ENCODE measurements around the gene MYMX.
A peak's percentile ranks its signal among the peaks of the same experiment; 100 is the strongest.

The MYMX gene

DNA sequence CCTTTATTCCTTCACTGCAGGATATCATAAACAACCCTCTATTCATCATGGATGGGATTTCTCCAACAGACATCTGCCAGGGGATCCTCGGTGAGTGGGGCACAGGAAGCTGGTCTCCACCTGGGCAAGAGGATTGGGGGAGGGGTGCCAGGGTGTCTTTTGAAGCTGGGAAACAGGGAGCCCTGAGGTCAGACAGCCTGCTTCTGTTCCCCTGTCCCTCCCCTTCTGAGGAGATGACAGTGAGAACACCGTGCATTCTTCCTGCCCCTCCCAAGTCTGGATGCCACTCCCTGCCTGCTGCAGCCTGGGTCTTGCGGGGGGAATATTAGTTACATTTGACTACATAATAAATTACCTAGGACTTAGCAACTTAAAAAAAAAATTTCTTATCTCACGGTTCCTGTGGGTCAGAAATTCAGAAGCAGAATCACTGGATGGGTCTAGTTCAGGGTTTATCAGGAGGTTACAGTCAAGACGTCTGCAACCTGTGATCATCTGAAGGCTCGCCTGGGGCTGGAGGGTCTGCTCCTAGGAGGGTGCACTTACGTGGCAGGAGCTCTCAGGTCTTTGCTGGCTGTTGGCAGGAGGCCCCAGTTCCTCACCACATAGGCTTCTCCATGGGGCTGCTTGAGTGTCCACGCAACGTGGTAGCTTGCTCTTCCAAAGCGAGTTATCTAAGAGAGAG, 46.7 kb upstream of the MYMX start:
- Histone ChIP-seq H3K4me2 (ENCODE audit: low read length) (no peak overlapping the region), H3K9me2 (replicated peaks; ENCODE audit: control insufficient read depth, low read length) (no peaks in the 10 kb centered on the region), H3K27ac (ENCODE audit: low read depth, low read length) (no peak overlapping the region), H3K27me3 (ENCODE audit: control insufficient read depth, low read length) (peaks cover 41% of the 10 kb centered on the region), H4K20me1 (ENCODE audit: control insufficient read depth, insufficient read depth, low read depth, low read length) (no peaks in the 10 kb centered on the region), H3K4me1 (ENCODE audit: control insufficient read depth, low read length) (no peaks in the 10 kb centered on the region), H3K4me3 (ENCODE audit: low read length) (no peak overlapping the region), H3K36me3 (ENCODE audit: control insufficient read depth, low read length) (no peaks in the 10 kb centered on the region), H3F3A (ENCODE audit: control insufficient read depth, insufficient read depth) (no peaks in the 10 kb centered on the region), H3K79me2 (ENCODE audit: control insufficient read depth, low read length) (no peaks in the 10 kb centered on the region), H3K9me3 (ENCODE audit: control insufficient read depth, insufficient read depth, low read length) (no peaks in the 10 kb centered on the region)
- TF ChIP-seq EZH2phosphoT487 (IDR thresholded peaks at IDR 0.05; ENCODE audit: borderline replicate concordance, low read length) (no peak), CTCF (IDR thresholded peaks at IDR 0.05; ENCODE audit: low read depth, low read length, poor library complexity, severe bottlenecking) (no peak)

GRCh38 chr6:44171899-44172546, 44.7 kb upstream of the MYMX start:
- Histone ChIP-seq H3K4me1 (ENCODE audit: control insufficient read depth, low read length) (peaks cover 6% of the 10 kb centered on the region), H3K9me3 (ENCODE audit: control insufficient read depth, insufficient read depth, low read length) (no peaks in the 10 kb centered on the region), H3K9me2 (replicated peaks; ENCODE audit: control insufficient read depth, low read length) (no peaks in the 10 kb centered on the region), H3K27ac (ENCODE audit: low read depth, low read length) (no peak overlapping the region), H3F3A (ENCODE audit: control insufficient read depth, insufficient read depth) (no peaks in the 10 kb centered on the region), H4K20me1 (ENCODE audit: control insufficient read depth, insufficient read depth, low read depth, low read length) (no peaks in the 10 kb centered on the region), H3K4me2 (ENCODE audit: low read length) (no peak overlapping the region), H3K36me3 (ENCODE audit: control insufficient read depth, low read length) (no peaks in the 10 kb centered on the region), H3K27me3 (ENCODE audit: control insufficient read depth, low read length) (peaks cover 36% of the 10 kb centered on the region), H3K79me2 (ENCODE audit: control insufficient read depth, low read length) (no peaks in the 10 kb centered on the region), H3K4me3 (ENCODE audit: low read length) (no peak overlapping the region)
- TF ChIP-seq CTCF (IDR thresholded peaks at IDR 0.05; ENCODE audit: low read depth, low read length, poor library complexity, severe bottlenecking): no peak
- no peak for TF ChIP-seq EZH2phosphoT487 (IDR thresholded peaks at IDR 0.05; ENCODE audit: borderline replicate concordance, low read length)

DNA sequence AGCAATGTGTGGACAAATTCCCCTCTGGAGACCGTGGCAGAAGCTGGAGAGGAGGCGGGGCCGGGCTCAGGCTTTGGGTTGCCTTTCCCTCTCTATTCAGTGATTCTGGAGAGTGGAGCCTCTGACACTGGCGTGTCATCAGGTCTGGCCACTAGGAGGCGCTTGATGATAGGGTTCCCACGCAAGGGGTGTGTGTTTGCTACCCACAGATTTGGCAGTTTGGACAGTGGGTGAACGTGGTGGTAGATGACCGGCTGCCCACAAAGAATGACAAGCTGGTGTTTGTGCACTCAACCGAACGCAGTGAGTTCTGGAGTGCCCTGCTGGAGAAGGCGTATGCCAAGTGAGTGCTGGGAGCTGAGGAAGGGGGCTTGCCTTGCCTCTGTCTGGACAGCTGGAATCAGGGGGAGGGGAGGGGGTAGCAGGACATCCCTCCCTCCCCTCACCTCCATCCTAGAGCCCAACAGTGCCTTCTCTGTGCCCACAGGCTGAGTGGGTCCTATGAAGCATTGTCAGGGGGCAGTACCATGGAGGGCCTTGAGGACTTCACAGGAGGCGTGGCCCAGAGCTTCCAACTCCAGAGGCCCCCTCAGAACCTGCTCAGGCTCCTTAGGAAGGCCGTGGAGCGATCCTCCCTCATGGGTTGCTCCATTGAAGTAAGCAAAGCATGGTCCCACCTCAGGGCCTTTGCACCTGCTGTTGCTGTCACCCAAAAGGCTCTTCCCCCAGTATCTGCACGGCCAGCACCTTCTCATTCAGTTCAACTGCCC, 43.8 kb upstream of the MYMX start:
- no peak overlapping the region for H3K4me3 ChIP-seq (ENCODE audit: low read length)
- H3K79me2 ChIP-seq (ENCODE audit: control insufficient read depth, low read length): no peaks in the 10 kb centered on the region
- TF ChIP-seq EZH2phosphoT487 (IDR thresholded peaks at IDR 0.05; ENCODE audit: borderline replicate concordance, low read length) (no peak), CTCF (IDR thresholded peaks at IDR 0.05; ENCODE audit: low read depth, low read length, poor library complexity, severe bottlenecking) (peak; percentile 97)
- peaks cover 36% of the 10 kb centered on the region for H3K27me3 ChIP-seq (ENCODE audit: control insufficient read depth, low read length)
- H3K9me2 ChIP-seq (replicated peaks; ENCODE audit: control insufficient read depth, low read length): no peaks in the 10 kb centered on the region
- no peaks in the 10 kb centered on the region for H3K9me3 ChIP-seq (ENCODE audit: control insufficient read depth, insufficient read depth, low read length)
- H3K4me2 ChIP-seq (ENCODE audit: low read length): no peak overlapping the region
- H3K27ac ChIP-seq (ENCODE audit: low read depth, low read length): no peak overlapping the region
- no peaks in the 10 kb centered on the region for H4K20me1 ChIP-seq (ENCODE audit: control insufficient read depth, insufficient read depth, low read depth, low read length)
- peaks cover 9% of the 10 kb centered on the region for H3K4me1 ChIP-seq (ENCODE audit: control insufficient read depth, low read length)
- H3K36me3 ChIP-seq (ENCODE audit: control insufficient read depth, low read length): no peaks in the 10 kb centered on the region
- no peaks in the 10 kb centered on the region for H3F3A ChIP-seq (ENCODE audit: control insufficient read depth, insufficient read depth)

Measured in DOHH2 (cell line).